ENCODE data around the gene DKK3. TPM values are rescaled to one million over a fixed set of nuclear protein-coding genes. Genes with fewer than 3 reads are reported as not detected.

Gene DKK3
- polyA plus RNA-seq (2013, experiment 1 of 2), result 16.6 TPM
- polyA plus RNA-seq (2013, experiment 2 of 2), result 16.6 TPM

DNA sequence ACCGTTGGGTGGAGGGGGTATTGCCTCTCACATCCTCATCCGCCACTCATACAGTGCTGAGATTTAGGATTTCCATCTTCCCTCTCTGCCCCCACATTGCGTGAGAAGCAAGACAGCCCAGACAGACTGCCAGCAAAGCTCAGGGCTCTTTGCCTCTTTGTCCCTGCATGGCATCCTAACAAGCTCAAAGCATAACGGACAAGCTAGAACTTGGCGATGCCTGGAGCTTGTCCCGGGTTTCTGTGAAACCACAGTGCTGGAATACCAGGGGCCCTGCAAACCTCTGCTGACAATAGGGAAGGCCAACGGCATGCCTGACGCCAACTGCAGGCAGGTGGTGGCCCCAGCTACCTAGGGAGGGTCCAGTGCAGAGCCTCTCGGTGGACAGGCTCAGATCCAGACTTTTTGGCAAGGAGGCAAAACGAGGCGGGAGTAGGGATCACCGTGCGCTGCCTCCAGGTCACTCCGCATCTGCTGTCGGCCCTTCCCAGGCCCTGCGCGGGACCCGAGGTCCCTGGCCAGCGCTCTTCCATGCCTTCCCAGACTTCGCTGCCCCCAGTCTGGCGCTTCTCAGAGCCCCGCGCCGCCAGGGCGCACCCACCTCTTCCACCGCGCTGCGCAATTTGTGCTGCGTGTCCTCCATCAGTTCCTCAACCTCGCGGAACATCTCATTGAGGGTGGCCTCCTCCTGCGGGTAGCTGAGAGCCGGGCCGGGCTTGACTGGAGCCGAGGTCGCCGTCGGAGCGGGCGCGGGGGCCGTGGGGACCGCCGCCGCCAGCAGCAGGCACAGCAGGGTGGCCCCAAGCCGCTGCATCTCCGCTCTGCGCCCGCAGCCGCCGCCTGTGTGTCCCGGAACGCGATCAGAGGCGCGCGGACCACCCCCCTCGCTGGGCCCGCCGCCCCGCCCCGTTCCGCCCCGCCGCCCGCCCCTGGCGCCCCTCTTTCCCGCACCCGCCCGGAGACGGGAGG is at the start of gene DKK3:
Gene DKK3, minus strand, starts transcription at position 858 of the 969 bp plus-strand sequence. Its CDS starts 44 bp downstream, at position 814.
- H3K4me3 ChIP-seq (ENCODE audit: low read length in 2 of 2), result peak within 1 kb of the TSS; percentile 48 to 89
- no peak within 1 kb of the TSS for H2BK120ac ChIP-seq (ENCODE audit: low read depth, low read length)
- H3K79me1 ChIP-seq (ENCODE audit: low read depth, low read length), result no peaks in the 10 kb centered on the region
- H3K36me3 ChIP-seq (replicated peaks in 1 of 2; ENCODE audit: control insufficient read depth in 2 of 2, insufficient read depth in 2 of 2, low read length in 2 of 2), result no peaks in the 10 kb centered on the region
- peak within 1 kb of the TSS; percentile 92 for H2BK15ac ChIP-seq (ENCODE audit: low read length)
- peak within 1 kb of the TSS; percentile 48 for H2BK5ac ChIP-seq (ENCODE audit: low read length)
- H4K91ac ChIP-seq (ENCODE audit: low read depth, low read length, poor library complexity), result no peak within 1 kb of the TSS
- peak within 1 kb of the TSS; percentile 41 for H3K14ac ChIP-seq (ENCODE audit: low read length)
- H2AFZ ChIP-seq (ENCODE audit: low read length), result peak within 1 kb of the TSS; percentile 95
- peaks cover 0 to 11% (median 9%) of the 10 kb centered on the region in 3 experiments for H3K27me3 ChIP-seq (ENCODE audit: control insufficient read depth in 3 of 3, insufficient read depth in 3 of 3, low read depth in 1 of 3, low read length in 3 of 3)
- H3K23ac ChIP-seq (ENCODE audit: low read depth, low read length, poor library complexity), result peak within 1 kb of the TSS; percentile 69
- peaks cover 2 to 13% of the 10 kb centered on the region in 2 donors for H3K4me1 ChIP-seq (ENCODE audit: control insufficient read depth in 2 of 2, insufficient read depth in 1 of 2, low read depth in 1 of 2, low read length in 2 of 2)
- H3K4me2 ChIP-seq (ENCODE audit: insufficient read depth, low read length, poor library complexity, severe bottlenecking), result peak within 1 kb of the TSS; percentile 97
- peak within 1 kb of the TSS; percentile 88 for H3K9ac ChIP-seq (ENCODE audit: low read depth, low read length, poor library complexity)
- no CpG with 5 or more reads among the region's 71 CpGs for WGBS, 2 donors (ENCODE audit: extremely low coverage in 2 of 2, insufficient read length in 2 of 2, insufficient replicate concordance in 1 of 2)
- peak within 1 kb of the TSS; percentile 95 for H3K18ac ChIP-seq (ENCODE audit: low read length)
- H2BK12ac ChIP-seq (ENCODE audit: low read length), result peak within 1 kb of the TSS; percentile 60
- H3K27ac ChIP-seq (replicated peaks; ENCODE audit: low read length), result no peak within 1 kb of the TSS
- peak; percentile 43 for DNase-seq (ENCODE audit: low spot score)
- no peaks in the 10 kb centered on the region for H3K9me3 ChIP-seq (replicated peaks in 1 of 2; ENCODE audit: control insufficient read depth in 2 of 2, insufficient read depth in 1 of 2, low read depth in 1 of 2, low read length in 2 of 2)
- no peak within 1 kb of the TSS for H4K8ac ChIP-seq (ENCODE audit: low read depth, low read length)
- H2AK5ac ChIP-seq (ENCODE audit: low read depth, low read length), result peak within 1 kb of the TSS; percentile 37
- H3K4ac ChIP-seq (ENCODE audit: low read length), result no peak within 1 kb of the TSS

DNA sequence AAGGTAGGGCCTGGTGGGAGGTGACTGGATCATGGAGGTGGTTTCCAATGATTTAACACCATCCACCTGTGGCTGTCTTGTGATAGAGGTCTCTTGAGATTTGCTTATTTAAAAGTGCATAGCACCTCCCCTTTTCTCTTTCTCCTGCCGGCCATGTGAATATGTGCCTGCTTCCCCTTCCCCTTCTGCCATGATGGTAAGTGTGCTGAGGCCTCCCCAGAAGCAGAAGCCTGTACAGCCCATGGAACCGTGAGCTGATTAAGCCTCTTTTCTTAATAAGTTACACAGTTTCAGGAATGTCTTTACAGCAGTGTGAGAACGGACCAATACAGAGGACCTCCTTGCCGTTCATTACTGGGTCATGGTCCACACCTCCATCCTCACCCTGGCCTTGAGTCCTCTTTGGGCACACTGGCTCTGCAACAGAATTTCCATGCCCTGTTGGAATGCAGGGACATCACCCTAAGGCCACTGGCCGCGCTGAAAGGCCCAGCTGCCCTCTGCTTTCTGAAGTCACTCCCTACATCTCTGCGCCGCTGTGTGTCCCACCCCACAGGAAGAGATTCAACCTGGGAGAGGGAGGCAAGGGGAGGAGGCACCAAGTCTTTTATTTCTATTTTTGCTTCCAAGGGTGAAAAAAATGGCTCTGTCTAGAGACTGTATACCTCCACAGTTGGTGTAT is 49.0 kb upstream of the DKK3 start:
- DNase-seq (ENCODE audit: low spot score), result no peak
- no peak overlapping the region for H3K23ac ChIP-seq (ENCODE audit: low read depth, low read length, poor library complexity)
- H2BK15ac ChIP-seq (ENCODE audit: low read length), result no peak overlapping the region
- H3K27ac ChIP-seq (replicated peaks; ENCODE audit: low read length), result no peak overlapping the region
- H3K4ac ChIP-seq (ENCODE audit: low read length), result no peak overlapping the region
- no peaks in the 10 kb centered on the region for H3K9me3 ChIP-seq (replicated peaks in 1 of 2; ENCODE audit: control insufficient read depth in 2 of 2, insufficient read depth in 1 of 2, low read depth in 1 of 2, low read length in 2 of 2)
- H3K14ac ChIP-seq (ENCODE audit: low read length), result no peak overlapping the region
- no peak overlapping the region for H2BK5ac ChIP-seq (ENCODE audit: low read length)
- no peak overlapping the region for H3K9ac ChIP-seq (ENCODE audit: low read depth, low read length, poor library complexity)
- no peak overlapping the region for H4K8ac ChIP-seq (ENCODE audit: low read depth, low read length)
- H2AFZ ChIP-seq (ENCODE audit: low read length), result no peak overlapping the region
- H3K18ac ChIP-seq (ENCODE audit: low read length), result no peak overlapping the region
- H3K27me3 ChIP-seq (ENCODE audit: control insufficient read depth in 3 of 3, insufficient read depth in 3 of 3, low read depth in 1 of 3, low read length in 3 of 3), result peaks cover 0 to 3% (median 0%) of the 10 kb centered on the region in 3 experiments
- no peak overlapping the region for H3K4me2 ChIP-seq (ENCODE audit: insufficient read depth, low read length, poor library complexity, severe bottlenecking)
- H2BK120ac ChIP-seq (ENCODE audit: low read depth, low read length), result no peak overlapping the region
- WGBS, 2 donors (ENCODE audit: extremely low coverage in 2 of 2, insufficient read length in 2 of 2, insufficient replicate concordance in 1 of 2), result no CpG with 5 or more reads among the region's 8 CpGs
- no peaks in the 10 kb centered on the region for H3K4me1 ChIP-seq (ENCODE audit: control insufficient read depth in 2 of 2, insufficient read depth in 1 of 2, low read depth in 1 of 2, low read length in 2 of 2)
- no peak overlapping the region for H2AK5ac ChIP-seq (ENCODE audit: low read depth, low read length)
- no peak overlapping the region for H3K4me3 ChIP-seq (ENCODE audit: low read length in 2 of 2)
- H3K79me1 ChIP-seq (ENCODE audit: low read depth, low read length), result no peaks in the 10 kb centered on the region
- H2BK12ac ChIP-seq (ENCODE audit: low read length), result no peak overlapping the region
- no peaks in the 10 kb centered on the region for H3K36me3 ChIP-seq (replicated peaks in 1 of 2; ENCODE audit: control insufficient read depth in 2 of 2, insufficient read depth in 2 of 2, low read length in 2 of 2)
- no peak overlapping the region for H4K91ac ChIP-seq (ENCODE audit: low read depth, low read length, poor library complexity)

DNA sequence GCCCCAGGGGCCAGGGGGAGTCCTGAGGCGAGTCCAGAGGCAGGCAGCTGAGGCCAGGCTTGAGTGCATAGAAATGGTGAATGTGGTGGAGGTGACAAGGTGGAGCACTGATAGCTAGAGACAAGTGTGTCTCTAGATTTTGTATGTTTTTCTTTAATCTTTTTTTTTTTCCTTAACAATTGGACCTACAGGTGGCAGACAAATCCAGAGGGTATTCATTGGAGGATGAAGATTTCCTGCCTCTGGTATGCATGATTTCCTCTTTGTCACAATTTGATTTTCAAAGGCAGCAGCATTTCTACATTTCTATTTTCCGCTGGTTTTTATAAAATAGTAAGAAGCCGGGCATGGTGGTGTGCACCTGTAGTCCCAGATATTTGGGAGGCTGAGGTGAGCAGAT is 47.7 kb upstream of the DKK3 start:
- no peak overlapping the region for H3K14ac ChIP-seq (ENCODE audit: low read length)
- H3K27ac ChIP-seq (replicated peaks; ENCODE audit: low read length), result no peak overlapping the region
- no peak overlapping the region for H2BK15ac ChIP-seq (ENCODE audit: low read length)
- H3K23ac ChIP-seq (ENCODE audit: low read depth, low read length, poor library complexity), result no peak overlapping the region
- H3K4me2 ChIP-seq (ENCODE audit: insufficient read depth, low read length, poor library complexity, severe bottlenecking), result no peak overlapping the region
- H2BK5ac ChIP-seq (ENCODE audit: low read length), result no peak overlapping the region
- no peak overlapping the region for H3K4ac ChIP-seq (ENCODE audit: low read length)
- H3K4me3 ChIP-seq (ENCODE audit: low read length in 2 of 2), result no peak overlapping the region
- H3K79me1 ChIP-seq (ENCODE audit: low read depth, low read length), result no peaks in the 10 kb centered on the region
- no peak for DNase-seq (ENCODE audit: low spot score)
- H3K18ac ChIP-seq (ENCODE audit: low read length), result no peak overlapping the region
- no peak overlapping the region for H2AK5ac ChIP-seq (ENCODE audit: low read depth, low read length)
- no CpG with 5 or more reads among the region's 3 CpGs for WGBS, 2 donors (ENCODE audit: extremely low coverage in 2 of 2, insufficient read length in 2 of 2, insufficient replicate concordance in 1 of 2)
- no peak overlapping the region for H2BK120ac ChIP-seq (ENCODE audit: low read depth, low read length)
- no peaks in the 10 kb centered on the region for H3K27me3 ChIP-seq (ENCODE audit: control insufficient read depth in 3 of 3, insufficient read depth in 3 of 3, low read depth in 1 of 3, low read length in 3 of 3)
- H4K8ac ChIP-seq (ENCODE audit: low read depth, low read length), result no peak overlapping the region
- no peak overlapping the region for H3K9ac ChIP-seq (ENCODE audit: low read depth, low read length, poor library complexity)
- H3K9me3 ChIP-seq (replicated peaks in 1 of 2; ENCODE audit: control insufficient read depth in 2 of 2, insufficient read depth in 1 of 2, low read depth in 1 of 2, low read length in 2 of 2), result no peaks in the 10 kb centered on the region
- no peaks in the 10 kb centered on the region for H3K36me3 ChIP-seq (replicated peaks in 1 of 2; ENCODE audit: control insufficient read depth in 2 of 2, insufficient read depth in 2 of 2, low read length in 2 of 2)
- no peak overlapping the region for H2AFZ ChIP-seq (ENCODE audit: low read length)
- no peak overlapping the region for H4K91ac ChIP-seq (ENCODE audit: low read depth, low read length, poor library complexity)
- H2BK12ac ChIP-seq (ENCODE audit: low read length), result no peak overlapping the region
- no peaks in the 10 kb centered on the region for H3K4me1 ChIP-seq (ENCODE audit: control insufficient read depth in 2 of 2, insufficient read depth in 1 of 2, low read depth in 1 of 2, low read length in 2 of 2)
